Stimulated activated CD8-positive, alpha-beta memory T cell treated with anti-CD3 and anti-CD28 coated beads, Interleukin-12 subunit alpha, Interleukin-12 subunit beta, amount 100 ng/mL, for 4 hours (primary cell): ENCODE data around the gene HOXD3.

Source experiments
- DNase-seq: peaks from one replicate; pipeline ENCODE4 v3.0.0-alpha.2; 2020; ENCODE audit warnings: low read depth

Gene HOXD3

DNA sequence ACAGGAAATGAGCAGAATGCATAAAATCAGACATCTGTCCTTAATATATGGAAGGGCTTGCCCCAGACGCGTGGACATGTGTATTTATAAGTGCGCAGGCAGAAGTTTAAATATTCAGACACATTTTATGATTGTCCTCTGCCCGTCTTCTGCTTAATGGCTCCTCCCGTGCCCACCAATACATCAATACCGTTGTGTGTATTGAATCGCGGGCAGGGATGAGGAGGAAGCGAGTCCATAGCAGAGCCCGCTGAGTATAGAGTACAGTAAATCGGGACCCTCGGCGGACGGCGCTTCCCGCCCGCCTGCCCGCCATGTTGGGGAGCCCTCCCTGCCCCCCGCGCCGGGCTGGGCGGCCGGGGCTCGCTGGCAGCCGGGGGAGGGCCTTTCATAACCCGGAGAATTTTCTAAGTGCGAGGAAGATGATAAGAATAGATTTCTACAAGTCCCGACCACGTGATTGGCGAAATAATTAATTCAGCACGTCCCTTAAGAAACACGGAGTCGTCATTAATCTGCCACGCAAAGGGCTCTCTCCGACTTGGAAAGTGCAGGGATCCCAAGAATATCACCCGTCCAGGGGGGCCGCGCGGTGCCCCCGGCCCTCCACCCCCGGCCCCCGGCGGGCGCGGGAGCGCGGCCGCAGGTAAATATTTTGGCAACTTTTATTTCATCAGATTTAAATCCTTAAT lies at the start of gene HOXD3:
HOXD3 (plus strand) TSS at position 501 of the 692 bp plus-strand sequence. CDS start 11,808 bp downstream, outside the sequence.
- DNase-seq = no peak

DNA sequence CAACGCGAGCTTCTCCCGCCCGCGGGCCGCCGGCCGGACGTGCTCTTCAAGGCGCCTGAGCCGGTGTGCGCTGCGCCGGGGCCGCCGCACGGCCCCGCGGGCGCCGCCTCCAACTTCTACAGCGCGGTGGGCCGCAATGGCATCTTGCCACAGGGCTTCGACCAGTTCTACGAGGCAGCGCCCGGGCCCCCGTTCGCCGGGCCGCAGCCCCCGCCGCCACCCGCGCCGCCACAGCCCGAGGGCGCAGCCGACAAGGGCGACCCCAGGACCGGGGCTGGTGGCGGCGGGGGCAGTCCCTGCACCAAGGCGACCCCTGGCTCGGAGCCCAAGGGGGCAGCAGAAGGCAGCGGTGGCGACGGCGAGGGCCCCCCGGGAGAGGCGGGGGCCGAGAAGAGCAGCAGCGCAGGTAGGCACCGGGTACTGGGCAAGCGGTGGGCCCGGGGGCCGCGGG lies 49.4 kb upstream of the HOXD3 start:
- DNase-seq = no peak

DNA sequence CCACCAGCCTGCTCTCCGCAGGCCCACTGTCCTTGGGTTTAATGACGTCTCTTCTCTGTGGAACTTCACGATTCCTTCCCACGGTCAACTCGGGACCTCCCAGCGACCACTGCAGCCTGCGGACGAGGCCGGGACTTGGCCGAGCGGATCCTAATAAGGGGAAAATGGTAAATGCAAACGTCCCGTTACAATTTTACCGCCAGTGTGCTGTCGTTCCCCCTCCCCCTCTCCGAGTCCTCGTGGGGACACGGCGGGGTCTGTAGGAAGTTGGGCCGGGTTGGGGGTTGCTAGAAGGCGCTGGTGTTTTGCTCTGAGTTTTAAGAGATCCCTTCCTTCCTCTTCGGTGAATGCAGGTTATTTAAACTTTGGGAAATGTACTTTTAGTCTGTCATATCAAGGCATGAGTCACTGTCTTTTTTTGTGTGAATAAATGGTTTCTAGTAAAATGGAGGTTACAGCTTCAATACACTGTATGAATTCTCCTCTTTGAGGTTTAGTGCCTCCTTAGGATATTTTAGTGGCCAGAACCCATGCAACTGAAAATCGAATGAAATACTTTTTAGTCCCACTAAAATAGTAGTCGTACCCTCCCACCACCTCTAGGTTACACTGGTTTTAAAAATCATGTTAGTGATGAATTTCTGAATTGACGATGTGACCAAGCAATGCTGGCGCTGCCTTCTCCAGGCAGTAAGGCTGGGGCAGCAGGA lies 47.8 kb upstream of the HOXD3 start:
- DNase-seq = no peak

DNA sequence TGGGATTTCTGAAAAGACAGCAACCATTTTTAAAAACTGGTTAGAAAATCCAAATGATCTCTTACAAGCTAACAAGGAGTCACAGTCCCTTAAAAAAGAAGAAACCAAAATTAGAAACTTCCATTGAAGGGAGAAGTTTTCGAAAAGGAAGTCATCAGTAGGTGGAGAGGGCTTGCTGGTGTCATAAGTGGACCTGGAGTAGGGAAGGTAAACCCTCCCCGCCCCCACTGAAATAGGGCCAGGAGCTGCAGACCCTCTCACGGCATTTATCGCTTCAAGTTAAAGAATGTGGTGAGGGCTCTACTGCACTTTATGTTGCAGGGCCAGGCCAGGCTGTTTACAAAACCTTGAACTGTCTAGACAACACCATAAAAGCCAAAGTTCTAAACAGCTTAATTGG lies 47.2 kb upstream of the HOXD3 start:
- DNase-seq = no peak

DNA sequence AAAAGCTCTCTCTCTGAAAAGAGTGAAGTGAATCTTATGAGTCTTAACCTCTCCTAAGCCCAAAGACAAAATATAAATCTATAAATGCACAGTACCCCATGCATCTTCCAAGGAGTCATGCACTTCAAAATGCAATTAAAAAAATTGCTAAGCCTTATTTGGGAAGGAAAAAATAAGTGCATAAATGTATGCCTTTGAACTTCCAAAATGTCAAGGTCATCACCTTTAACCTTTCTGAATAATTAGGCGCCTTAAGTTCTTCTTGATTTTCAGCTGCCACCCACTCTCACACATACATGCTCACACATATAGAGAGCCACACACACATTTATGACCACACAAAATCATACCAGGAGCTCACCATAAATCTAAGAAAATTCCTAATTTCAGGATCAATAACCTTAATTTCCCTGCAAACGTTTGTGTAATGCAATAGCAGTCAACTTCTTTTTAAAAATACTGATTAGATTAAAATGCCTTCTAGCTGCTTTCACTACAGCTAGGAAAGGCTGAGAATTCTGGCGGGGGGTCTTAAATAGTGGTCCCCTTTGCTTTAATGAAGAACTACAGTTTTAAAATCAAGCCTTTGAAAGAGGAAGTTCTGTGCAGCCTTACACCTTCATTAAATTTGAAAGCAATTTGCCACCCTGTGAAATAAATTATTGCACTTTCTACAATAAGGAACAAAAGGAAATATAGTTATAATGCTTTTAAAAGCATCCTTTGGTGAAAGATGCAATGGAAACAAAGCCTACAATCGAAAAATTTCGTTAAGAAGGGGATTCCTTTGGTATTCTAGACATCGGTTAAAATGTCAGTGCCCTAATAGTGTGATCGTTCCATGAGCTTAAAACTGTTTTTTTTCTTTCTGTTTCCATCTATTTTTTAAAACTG lies 46.4 kb upstream of the HOXD3 start:
- no peak for DNase-seq

DNA sequence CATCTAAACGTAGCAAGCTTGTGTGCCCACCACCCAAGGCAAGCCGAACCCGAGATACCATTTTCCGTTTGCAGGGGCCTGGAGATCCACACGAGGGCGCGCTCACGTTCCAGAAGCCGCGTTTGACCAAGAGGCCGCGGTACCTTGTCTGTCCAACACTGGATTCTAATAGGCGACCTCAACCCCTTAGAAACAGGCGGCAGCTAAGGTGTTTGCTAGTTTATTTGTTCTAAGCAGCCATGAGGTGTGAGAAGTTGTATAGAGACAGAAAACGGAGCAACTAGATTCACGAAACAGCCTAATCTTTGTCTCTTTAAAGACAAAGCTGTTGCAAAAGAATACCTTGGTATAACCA lies 45.8 kb upstream of the HOXD3 start:
- no peak for DNase-seq

DNA sequence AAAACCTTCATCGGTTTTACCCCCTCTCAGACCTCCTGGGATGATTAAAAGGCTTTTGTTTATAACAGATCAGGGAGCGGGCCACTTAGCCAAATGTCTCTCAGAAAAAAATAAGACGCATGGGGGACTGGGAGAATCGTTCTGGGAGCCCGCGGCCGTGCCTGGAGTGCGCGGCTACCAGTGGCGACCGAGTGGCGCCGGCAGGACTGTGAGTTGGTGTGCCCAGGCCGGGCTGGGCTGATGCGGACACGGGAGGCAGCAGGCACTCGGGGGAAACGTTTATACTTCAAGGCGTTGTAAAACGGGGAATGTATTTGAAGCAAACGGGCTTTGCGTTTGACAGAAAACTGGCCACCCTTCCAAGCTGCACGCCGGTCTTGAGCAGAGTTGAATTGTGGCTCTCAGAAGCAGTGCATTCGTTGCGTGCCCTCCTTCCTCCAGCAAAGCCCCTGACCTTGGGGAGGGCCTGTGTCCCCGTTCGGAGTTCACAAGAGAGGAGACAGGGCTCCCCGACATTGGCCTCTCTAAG lies 45.2 kb upstream of the HOXD3 start:
- DNase-seq = no peak

DNA sequence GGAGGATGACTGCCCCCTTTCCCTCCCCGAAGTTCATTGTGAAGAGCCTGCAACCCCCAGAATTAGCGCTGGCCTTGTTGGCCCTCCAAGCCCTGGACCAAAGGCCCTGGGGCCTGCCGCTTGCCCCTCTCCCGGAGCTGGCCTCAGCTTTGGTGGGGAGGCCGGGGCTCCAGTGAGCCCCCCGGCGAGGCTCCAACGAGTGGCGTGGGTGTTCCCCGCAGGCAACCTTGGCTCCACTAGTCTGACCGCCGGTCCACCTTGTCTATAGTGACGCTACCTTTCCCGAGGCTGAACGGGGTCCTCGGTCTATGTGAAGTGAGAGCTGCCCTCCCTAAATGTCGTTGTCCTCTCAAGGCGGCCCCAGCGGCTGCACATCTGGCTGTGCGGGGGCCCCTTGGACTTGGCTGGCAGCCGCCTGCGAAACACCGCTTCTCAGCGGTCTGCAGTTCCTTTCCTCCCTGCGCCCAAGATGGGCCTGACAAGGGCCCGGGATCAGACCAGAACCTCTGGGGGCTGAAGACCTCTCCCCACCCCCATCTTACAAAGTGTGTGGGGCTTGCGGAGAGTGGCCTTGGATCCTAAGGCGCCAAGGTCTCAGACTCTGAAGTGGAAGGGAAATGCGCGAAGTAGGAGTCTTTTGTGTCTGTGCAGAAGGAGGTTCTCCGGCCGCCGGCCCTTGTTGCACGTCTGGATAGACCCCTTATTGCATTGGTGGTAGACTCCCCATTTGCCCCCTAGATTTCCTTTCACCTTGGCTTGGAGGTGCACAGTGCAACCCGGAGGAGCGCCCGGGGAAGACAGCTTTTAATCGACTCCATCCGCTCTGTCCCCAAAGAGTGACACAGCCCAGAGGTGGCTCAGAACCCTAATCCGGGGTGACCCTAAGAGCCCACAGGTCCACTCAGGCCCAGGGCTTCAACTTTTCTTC lies 44.5 kb upstream of the HOXD3 start:
- DNase-seq = no peak

DNA sequence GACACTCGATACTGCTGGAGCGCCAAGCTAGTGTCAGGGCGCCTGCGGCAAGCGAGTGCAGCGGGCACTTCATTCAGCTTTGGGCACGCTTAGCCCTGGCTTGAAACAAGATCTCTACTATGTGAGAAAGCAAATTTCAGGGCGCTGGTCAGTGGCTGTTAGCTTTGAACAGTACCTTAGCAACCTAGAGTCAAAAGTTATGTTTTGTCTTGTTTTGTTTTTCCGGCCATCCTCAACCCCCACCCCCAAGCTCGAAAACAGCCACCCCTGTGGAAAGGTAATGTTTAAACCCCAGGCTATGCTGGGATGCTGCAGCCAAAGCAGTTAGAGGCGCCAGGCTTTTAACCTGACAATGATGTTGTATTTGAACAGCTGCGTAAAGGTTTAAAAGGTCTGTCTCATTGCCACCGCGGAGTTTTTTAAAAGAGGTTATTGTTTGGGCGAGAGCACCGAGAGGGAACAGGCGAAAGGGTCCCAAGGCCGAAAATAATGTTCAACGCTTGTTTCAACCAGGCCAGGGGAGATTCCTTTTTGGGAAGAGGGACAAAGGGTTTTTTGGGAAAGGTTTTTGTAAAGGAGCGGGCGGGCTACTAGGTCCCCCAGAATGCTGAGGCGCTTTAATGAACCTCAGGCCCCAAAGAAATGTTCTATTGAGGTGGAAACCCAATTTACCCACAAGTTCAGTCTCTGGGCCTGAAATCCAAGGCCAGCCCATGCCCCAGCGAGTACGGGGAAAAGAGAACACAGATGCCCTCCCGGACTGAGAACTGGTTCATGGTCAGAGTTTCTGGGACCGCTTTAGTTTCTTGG lies 42.8 kb upstream of the HOXD3 start:
- DNase-seq = no peak

DNA sequence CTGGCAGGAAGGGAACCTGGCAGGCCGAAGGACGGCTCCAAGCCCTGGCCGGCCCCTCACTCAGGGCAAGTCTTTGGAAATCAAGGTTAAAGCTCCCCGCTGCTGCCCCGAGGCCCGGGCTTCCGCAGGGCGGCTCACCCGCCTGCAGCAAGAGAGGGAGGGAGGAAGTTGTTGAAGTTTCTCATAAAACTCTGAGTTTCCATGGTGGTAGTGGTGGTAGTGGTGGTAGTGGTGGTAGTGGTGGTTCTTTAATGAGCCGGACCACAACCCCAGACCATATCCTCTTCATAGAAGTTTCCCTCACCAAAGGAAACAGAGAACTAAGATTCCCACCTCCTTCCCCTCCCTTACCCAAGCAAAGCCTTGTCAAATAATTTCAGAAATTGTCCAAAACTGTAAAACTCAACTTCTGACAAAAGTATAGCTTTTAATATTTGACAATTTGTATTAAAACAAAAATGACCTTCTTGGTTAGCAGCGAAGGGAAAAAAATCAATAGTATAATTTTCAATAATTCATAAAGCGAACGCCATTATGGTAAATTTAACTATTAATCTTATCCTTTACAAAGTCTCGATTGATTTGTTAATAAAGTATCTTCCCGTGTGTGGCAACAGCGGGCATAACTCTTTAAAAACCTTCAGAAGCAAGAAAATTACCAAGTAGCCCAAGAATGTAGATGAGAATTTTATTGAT lies 42.0 kb upstream of the HOXD3 start:
- no peak for DNase-seq

DNA sequence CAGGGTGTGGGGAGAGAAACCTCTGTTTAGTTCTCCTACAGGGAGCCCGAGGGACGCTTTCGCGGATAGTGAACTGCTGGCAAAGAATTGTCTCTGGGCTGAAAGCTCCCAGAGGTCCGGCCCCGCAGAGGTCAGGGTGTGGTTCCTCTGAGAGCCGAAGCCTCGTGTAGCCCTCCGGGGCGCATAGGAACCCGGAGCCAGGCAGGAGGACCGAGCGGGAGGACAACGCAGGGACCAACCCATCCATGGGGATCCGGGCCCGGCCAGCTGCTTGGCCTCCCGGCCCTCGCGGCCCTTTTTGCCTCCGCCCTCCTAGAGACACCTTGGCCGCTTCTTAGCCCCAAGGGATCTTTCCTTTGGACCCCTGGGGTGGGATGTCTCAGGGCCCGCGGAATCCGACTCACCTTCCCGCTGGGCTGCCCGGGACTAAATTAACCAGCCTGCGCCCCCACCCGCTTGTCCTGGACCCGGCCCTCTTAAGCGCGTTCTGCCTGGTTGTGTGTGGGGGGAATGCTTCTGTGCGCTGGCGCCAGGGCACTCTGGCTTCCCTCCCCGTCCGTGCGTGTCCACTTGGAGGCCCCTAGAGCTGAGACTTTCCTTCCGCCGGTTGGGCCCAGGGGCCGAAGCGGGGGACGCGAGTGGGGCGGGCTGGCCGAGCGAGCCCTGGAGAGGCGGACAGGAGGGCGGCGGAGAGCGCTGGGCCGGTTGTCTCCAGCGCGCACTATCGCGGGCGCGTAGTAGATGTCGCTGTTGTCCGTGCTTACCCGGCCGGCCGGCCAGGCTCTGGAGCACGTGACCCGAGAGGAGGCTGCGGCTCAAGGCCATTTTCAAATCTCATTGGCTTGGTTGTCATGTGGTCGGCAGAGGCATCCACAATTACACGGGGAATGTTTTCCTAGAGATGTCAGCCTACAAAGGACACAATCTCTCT lies 41.0 kb upstream of the HOXD3 start, which contains the start of gene HOXD10:
HOXD10 (plus strand) TSS at position 896 of the 931 bp plus-strand sequence. CDS start 56 bp downstream, outside the sequence.
- no peak for DNase-seq

DNA sequence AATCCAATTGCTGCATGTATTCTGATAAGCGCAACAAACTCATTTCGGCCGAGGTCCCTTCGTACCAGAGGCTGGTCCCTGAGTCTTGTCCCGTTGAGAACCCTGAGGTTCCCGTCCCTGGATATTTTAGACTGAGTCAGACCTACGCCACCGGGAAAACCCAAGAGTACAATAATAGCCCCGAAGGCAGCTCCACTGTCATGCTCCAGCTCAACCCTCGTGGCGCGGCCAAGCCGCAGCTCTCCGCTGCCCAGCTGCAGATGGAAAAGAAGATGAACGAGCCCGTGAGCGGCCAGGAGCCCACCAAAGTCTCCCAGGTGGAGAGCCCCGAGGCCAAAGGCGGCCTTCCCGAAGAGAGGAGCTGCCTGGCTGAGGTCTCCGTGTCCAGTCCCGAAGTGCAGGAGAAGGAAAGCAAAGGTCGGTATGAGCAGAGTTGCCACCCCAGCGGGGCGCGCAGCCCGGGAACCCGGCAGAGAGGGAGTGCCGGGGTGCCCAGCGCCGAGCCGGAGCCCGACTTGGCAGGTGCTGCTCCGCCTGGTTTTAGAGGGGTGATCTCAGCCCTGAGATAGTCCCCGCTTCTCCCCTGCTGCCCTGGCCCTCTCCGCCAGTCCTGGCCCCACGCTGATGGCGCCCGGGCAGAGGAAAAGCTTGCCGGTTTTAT lies 39.8 kb upstream of the HOXD3 start:
- no peak for DNase-seq

DNA sequence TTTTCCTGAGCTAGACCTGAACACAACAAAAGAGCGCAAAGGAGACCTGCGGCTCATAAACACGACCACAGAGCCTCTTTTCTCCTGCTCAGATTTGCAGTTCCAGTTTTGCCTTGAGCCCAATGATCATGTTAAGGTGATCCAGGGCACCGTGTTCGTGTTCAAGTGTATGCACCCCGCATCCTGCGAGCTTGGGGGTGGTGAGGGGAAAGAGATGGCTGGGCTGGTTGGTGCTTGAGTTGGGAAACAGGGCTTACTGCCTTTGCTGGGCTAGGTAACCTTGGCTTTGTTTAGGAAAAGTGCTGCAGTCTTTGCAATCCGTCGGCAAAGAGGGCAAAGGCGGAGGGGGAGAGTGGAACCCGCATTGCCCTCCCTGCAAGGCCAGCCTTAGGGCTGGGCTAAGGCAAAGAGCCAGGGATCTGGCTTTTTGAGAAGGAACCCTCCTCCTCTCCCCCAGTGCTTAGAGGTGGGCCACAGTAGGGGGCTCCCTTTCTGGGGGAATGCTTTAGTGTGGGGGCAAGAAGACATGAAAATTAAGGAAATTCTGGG lies 39.2 kb upstream of the HOXD3 start:
- DNase-seq = no peak

DNA sequence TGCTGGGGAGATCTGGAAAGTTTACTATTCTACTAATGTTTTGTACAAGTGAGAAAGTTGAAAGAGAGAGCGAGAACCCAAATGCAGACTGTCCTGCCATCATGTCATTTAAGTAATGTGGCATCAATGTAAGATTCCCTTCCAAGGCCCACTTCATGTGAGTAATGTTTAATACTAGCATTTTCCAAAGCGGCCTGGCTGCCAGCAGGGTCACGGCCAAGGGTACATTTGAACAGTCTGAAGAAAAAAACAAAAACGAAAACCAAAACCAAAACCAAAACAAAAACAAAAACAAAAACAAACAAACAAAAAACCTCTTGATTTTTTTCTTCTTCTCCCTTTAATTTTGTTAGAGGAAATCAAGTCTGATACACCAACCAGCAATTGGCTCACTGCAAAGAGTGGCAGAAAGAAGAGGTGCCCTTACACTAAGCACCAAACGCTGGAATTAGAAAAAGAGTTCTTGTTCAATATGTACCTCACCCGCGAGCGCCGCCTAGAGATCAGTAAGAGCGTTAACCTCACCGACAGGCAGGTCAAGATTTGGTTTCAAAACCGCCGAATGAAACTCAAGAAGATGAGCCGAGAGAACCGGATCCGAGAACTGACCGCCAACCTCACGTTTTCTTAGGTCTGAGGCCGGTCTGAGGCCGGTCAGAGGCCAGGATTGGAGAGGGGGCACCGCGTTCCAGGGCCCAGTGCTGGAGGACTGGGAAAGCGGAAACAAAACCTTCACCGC lies 38.3 kb upstream of the HOXD3 start:
- no peak for DNase-seq

DNA sequence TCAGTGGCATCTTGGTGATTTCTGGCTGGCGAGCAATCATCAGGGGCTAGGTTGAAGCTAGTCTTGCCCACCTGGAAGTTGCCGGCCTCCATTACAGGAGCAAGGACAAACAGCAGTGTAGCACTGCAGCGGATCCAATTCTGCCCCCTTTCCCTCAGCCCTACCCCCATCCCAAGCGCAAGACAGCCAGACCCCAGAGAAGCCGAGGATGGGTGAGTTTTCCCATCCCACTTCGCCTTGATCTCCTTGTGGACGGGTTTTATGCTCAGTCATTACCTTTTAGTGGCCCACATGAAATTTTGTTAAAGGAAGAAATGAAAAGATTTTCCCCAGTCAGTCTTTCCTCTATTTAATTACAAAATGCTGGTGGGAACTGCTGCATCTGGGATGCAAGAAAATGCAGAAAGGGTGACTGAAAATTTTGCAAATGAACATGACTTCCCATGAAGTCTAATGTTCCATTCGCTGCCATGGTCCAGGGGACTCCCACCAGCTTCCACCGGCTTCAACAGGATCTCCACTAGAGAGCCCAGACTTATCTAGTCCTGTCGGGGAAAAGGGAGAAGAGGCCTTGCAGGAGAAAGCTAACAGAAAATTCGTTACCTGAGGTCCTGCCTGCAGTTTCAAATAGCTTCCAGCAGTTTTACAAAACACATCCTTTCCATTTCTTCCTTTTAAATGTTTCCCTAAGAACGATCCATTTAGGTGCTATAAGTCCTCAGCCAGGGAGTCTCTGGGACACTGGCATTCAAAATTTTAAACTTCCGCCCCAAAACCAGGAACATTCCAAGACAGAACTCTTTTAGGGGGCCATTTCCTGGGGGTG lies 36.5 kb upstream of the HOXD3 start:
- DNase-seq = no peak
